Activated CD4-positive, alpha-beta T cell treated with anti-CD3 and anti-CD28 coated beads for 48 hours (primary cell): ENCODE measurements around the gene FAM153A.
"Not testable (repeated sequence)": the region's sequence is repeated elsewhere in the genome, so short reads cannot be mapped to it uniquely, and the experiment has no call there.

Experiments used
- DNase-seq: peaks from one replicate; pipeline ENCODE4 v3.0.0-alpha.2; 2020

Gene FAM153A

DNA sequence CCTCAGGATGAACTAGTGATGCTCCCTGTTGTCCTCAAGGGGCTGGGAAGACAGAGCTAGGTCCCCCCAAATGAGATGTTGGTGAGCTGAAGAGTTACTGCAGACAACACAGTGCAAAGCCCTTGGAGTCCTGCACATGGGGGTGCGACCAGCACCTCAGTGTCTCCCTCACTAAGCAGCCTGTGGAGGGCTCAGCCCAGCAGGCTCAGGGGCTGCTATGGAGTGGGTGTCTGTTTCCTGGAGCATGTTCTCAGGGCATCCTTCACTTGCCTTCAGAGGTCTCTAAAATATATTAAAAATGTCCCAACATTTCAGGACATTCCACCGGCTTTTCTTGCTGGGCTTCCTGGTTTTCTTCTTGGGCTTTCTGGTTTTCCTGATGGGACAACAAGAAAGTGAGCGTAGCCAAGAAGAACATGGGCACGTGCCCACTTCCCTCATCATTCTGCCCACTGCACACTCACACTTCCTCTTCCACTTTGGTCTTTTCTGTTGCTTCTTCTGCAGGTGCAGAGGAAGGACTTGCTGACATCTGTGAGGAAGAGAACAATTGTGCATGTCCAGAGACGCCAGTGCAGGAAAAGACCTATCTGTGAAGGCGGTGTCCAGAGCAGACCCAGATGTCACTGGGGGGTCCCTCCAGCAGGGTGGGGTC is 58.7 kb downstream of the FAM153A start:
- DNase-seq, result not testable (repeated sequence)

DNA sequence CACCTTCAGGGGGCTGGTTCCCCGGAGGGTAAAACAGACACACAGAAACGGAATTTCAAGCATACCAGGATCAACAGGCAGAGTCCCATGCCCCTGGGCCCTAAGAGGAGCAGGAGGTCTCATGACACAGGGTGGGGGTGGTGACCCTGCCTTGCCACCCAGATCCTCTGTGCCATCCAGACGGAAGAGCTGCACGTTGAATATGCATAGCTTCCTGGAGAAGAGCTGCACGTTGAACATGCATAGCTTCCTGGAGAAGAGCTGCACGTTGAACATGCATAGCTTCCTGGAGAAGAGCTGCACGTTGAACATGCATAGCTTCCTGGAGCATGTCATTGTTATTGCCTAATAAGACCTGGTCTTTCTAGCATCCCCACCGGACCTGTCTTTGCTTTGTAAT is 59.9 kb downstream of the FAM153A start:
- DNase-seq, result not testable (repeated sequence)

DNA sequence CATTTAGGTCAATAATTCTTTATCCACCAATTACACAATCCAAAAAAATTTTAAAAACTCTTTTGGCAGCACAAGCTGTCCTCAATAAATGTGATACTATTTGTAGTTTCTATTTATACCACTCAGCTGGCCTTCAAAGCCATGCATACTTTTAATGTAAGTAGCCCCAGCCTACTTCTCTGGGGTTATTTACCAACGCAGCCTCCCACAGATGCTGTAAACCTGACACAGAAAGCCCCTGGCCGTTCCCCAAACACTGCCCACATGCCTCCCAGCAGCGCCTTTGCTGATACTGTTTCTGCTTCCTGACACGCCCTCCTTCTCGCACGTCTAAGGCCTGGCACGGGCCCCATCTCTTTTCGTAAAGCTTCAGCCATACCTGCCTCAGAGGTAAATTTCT is 62.7 kb downstream of the FAM153A start:
- DNase-seq, result not testable (repeated sequence)

DNA sequence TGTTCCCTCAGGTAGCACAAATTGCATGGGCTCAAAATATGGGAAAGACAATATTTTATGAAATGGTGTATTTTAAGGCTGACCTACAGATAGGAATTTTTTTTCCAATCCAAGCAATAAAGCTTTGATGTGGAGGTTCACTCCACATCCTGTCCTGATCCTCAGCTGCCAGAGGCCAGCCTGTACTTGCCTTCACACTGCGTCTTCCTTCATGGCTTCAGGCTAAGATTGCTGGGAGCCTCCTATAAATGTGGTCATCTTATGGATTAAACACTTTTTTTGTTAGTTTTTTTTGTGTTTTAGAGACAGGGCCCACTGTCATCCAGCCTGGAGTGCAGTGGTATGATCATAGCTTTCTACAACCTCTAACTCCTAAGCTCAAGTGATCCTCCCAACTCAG is 67.3 kb downstream of the FAM153A start:
- DNase-seq, result not testable (repeated sequence)

DNA sequence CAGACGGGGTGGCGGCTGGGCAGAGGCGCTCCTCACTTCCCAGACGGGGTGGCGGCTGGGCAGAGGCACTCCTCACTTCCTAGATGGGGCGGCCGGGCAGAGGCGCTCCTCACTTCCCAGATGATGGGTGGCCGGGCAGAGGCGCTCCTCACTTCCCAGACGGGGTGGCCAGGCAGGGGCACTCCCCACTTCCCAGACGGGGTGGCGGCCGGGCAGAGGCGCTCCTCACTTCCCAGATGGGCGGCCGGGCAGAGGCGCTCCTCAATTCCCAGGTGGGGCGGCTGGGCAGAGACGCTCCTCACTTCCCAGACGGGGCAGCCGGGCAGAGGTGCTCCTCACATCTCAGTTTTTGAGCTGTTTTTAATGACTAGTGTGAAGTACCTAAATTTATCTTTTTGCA is 86.6 kb downstream of the FAM153A start:
- not testable (repeated sequence) for DNase-seq

DNA sequence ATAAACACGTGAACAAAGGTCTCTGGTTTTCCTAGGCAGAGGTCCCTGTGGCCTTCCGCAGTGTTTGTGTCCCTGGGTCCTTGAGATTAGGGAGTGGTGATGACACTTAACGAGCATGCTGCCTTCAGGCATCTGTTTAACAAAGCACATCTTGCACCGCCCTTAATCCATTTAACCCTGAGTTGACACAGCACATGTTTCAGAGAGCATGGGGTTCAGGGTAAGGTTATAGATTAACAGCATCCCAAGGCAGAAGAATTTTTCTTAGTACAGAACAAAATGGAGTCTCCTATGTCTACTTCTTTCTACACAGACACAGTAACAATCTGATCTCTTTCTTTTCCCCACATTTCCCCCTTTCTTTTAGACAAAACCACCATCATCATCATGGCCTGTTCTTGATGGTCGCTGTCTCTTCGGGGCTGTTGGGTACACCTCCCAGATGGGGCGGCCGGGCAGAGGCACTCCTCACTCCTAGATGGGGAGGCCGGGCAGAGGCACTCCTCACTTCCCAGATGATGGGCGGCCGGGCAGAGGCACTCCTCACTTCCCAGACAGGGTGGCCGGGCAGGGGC is 87.3 kb downstream of the FAM153A start:
- DNase-seq, result not testable (repeated sequence)

DNA sequence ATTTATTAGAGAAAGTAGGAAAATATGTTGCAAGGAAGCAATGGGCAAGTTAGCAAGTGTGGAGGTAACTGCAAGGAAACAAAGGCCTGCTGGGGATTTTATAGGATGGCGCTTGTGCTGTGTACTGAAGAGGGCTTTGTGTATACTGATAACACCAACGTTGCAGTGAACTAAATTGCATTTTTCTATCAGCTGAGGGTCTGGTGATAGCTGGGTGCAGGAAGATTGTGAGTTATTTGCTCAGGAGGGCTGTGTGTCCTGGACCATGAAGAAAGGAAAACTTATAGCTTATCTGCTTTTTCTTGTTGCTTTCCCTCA is 88.2 kb downstream of the FAM153A start:
- DNase-seq, result not testable (repeated sequence)

DNA sequence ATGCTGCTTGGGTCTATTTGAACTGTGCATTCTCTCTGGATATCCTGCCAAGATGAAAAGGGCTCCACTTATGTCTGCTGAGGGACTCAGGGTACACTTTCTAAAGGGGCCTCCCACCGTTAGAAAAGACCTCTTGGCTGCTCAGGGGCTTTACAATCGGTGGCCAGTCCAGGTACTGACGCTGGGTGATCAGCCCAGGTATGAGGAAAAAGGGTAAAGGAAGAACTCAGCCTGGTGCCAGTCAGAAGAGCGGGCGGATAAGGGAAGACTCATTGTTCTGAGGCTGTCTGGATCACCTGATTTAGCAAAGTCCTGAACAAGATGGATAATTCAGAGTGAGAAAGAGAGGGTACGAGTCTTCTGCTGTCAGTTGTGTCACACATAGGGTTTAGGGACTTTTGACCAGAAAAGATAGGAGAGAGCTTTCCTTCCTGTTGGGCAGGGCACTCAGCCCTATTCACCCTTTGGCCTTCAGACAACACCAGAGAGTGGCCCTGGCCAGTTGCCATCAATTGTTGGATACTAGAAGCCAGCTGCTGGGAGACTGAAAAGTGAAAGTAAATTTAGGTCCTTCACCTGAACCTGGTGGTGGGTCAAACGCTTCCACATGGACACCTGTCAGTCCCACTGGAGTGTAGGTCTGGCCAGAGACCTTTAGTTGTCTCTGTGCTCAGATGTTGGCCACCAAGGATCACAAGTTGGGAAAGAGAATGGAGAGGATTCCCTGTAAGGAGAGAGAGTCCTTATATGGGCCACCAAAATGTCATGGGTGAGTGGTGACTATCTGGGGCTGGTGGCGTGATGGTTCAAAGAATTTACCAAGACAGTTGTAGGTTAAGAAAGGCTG is 88.8 kb downstream of the FAM153A start:
- not testable (repeated sequence) for DNase-seq

DNA sequence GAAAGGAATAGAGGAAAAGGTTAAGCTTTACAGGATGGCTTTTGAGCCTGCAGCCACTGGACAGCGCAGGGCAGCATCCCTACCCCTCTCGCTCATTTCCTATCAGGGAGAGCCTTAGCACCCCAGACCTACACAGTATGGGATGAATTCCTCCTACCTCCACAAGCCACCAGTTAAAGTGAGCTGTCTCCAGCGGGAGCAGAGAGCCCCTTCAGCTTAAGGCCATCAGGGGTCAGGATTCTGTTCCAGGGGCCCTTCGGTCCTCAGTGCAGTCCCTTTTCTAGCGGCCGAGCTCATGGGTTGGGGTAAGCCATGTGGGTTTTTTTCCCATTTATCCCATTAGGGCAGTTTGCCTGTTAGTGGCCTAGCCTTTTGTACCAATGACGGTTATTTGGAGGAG is 89.7 kb downstream of the FAM153A start:
- DNase-seq, result not testable (repeated sequence)

DNA sequence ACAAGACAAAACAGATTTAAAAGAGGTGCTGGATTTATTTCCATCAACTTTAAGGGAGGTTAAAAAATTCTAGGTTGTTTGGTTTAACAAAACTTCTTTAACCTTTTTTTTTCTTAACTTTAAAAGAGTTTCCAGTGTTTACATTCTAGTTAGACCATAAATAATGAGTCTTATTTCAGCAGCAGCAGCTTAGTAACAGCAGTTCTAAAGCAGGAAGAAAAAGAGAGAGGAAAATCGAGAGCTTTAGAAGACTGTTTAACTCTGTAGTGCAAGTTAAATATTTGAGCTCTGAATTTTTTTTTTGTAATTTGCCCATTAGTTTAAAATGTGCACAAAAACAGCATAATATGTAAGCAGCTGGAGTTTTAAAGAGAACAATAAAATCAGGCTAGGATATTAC is 90.2 kb downstream of the FAM153A start:
- not testable (repeated sequence) for DNase-seq

DNA sequence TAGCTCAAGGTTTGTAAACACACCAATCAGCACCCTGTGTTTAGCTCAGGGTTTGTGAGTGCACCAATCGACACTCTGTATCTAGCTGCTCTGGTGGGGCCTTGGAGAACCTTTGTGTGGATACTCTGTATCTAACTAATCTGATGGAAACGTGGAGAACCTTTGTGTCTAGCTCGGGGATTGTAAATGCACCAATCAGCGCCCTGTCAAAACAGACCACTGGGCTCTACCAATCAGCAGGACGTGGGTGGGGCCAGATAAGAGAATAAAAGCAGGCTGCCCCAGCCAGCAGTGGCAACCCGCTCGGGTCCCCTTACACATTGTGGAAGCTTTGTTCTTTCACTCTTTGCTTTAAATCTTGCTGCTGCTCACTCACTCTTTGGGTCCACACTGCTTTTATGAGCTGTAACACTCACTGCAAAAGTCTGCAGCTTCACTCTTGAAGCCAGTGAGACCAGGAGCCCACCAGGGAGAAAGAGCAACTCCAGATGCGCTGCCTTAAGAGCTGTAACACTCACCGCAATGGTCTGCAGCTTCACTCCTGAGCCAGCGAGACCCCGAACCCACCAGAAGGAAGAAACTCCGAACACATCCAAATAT is 93.6 kb downstream of the FAM153A start:
- DNase-seq, result not testable (repeated sequence)

DNA sequence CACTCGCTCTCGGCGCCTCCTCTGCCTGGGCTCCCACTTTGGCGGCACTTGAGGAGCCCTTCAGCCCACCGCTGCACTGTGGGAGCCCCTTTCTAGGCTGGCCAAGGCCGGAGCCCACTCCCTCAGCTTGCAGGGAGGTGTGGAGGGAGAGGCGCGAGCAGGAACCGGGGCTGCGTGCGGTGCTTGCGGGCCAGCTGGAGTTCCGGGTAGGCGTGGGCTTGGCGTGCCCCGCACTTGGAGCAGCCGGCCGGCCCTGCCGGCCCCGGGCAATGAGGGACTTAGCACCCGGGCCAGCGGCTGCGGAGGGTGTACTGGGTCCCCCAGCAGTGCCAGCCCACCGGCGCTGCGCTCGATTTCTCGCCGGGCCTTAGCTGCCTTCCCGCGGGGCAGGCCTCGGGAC is 94.6 kb downstream of the FAM153A start:
- not testable (repeated sequence) for DNase-seq

DNA sequence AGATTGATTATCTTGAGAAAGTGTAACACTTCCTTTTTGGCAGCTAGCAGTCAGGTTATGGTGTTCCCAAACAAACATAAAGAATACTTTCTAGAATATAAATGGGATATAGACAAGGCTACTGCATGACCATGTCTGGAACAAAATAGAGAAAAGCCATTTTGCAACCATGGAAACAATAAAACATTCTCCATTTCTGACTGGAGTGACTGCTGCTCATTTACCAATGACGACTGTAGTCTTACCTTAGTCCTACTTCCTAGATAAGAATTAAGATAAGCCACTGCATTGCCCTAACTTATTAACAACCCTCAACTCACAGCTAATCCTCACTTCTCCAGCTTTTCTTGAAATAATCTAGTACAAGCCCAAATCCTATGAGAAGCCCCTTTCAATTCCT is 100.8 kb downstream of the FAM153A start:
- DNase-seq, result not testable (repeated sequence)
